Upper lobe of left lung (tissue), 6 donors: ENCODE results near the gene SRGAP3. TPM values are rescaled to one million over a fixed set of nuclear protein-coding genes. Genes with fewer than 3 reads are reported as not detected.

Experiments used
- ATAC-seq, 2 donors: fragments of 200-7000 bp; cut with Tn5 transposase; one replicate each; pipeline ENCODE4 v1.9.1; 2022; ENCODE audit warnings: mild to moderate bottlenecking in 2 of 2, moderate library complexity in 2 of 2; ENCODE audit not compliant: low FRiP score in 2 of 2
- DNase-seq, 2 donors: peaks; one replicate each; pipeline ENCODE4 v3.0.0-alpha.2; 2019 to 2020
- H3K27ac ChIP-seq, 4 donors: fragments of 200-600 bp; sonication (generic); one replicate each; pipeline ENCODE4 v1.5.1; 2016 to 2019
- H3K27me3 ChIP-seq, 4 donors: fragments of 200-600 bp; sonication (generic); one replicate each; pipeline ENCODE4 v1.5.1; 2017 to 2019
- H3K36me3 ChIP-seq, 4 donors: fragments of 200-600 bp; sonication (generic); one replicate each; pipeline ENCODE4 v1.5.1; 2016 to 2019
- H3K4me1 ChIP-seq, 4 donors: fragments of 200-600 bp; sonication (generic); one replicate each; pipeline ENCODE4 v1.5.1; 2018 to 2019
- H3K4me3 ChIP-seq, 4 donors: fragments of 200-600 bp; sonication (generic); one replicate each; pipeline ENCODE4 v1.5.1; 2017 to 2019; ENCODE audit warnings: mild to moderate bottlenecking in 2 of 4, moderate library complexity in 1 of 4
- H3K9me3 ChIP-seq, 4 donors: fragments of 200-600 bp; sonication (generic); one replicate each; pipeline ENCODE4 v1.5.1; 2018 to 2019
- EP300 ChIP-seq, 4 donors: sonication (generic); formaldehyde crosslinking; IDR thresholded peaks; one replicate each; pipeline ENCODE4 v1.5.1; 2017; ENCODE audit warnings: antibody characterized with exemption in 4 of 4, control low read depth in 2 of 4
- POLR2A ChIP-seq, 4 donors: fragments of 450-650 bp; IDR thresholded peaks; one replicate each; pipeline ENCODE4 v1.5.1; 2016 to 2017; ENCODE audit warnings: antibody characterized with exemption in 4 of 4, mild to moderate bottlenecking in 2 of 4
- POLR2AphosphoS5 ChIP-seq, 2 donors: sonication (generic); formaldehyde crosslinking; IDR thresholded peaks; one replicate each; pipeline ENCODE4 v1.5.1; 2017; ENCODE audit warnings: antibody characterized with exemption in 2 of 2
- WGBS, 2 donors: methylation state at CpG; one replicate each; pipeline ENCODE4 v1.1.5; 2017 to 2018; 5-methylcytosine and 5-hydroxymethylcytosine counted together
- total RNA-seq, 6 donors: library from RNA; depleted of rRNA in 4 of 6; stranded (reverse); fragments of >200 nt in 4 of 6; gene quantifications; one replicate each; pipeline versions ENCODE4 v1.1.0 to v1.2.1, GENCODE V29; 2016 to 2021
- TF ChIP-seq, protein P1 (sequence below), 6 experiments: fragments of 450-650 bp in 4 of 6; fragments of 200-600 bp in 2 of 6; sonication (generic) in 2 of 6; IDR thresholded peaks; one replicate each; pipeline ENCODE4 v1.5.1; 2016 to 2019; ENCODE audit warnings: antibody characterized with exemption in 6 of 6
- donor health status: DM: no; HTN: no; CAD: no; lungs with moderate emphysema.
- donor health status: DM: no; HTN: yes; CAD: no; lungs with severe emphysema.

SRGAP3 gene
- total RNA-seq, 6 donors from 2014 or later, result 4.6 to 29.6 (median 11.4) TPM

DNA sequence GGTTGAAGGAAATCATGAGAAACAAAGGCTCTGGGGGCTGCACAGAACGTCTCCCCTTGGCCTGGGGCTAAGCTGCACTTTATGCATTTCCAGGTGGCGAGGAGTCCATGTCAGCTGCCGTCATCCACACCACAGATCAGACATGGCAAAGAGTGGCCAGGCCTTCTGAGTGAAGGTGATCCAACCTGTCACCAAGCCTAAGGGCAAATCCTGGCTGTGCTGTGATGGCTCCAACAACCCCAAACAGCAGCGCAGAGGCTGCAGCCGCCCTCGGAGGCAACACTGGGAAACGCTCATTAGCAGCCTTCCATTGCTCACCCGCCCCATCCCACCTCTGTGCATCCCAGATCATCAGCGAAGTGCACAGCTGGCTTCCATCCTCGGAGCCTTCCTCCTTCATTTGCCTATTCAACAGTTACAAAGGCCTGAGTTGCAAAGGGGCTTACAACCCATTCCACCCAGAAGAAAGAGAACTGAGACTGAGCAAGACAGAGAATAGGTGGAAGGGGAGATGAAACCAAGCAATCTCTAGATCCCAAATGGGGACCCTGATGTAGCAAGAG, 55.7 kb downstream of the SRGAP3 start:
- H3K27ac ChIP-seq, result no peak overlapping the region
- H3K4me1 ChIP-seq, result no peaks in the 10 kb centered on the region
- no peaks in the 10 kb centered on the region for H3K27me3 ChIP-seq
- no peaks in the 10 kb centered on the region for H3K9me3 ChIP-seq
- 69 to 76% methylated on average over 8 to 10 of the region's 10 CpGs for WGBS, 2 donors
- H3K4me3 ChIP-seq, result no peak overlapping the region
- TF ChIP-seq POLR2AphosphoS5 (IDR thresholded peaks at IDR 0.05) (no peak), POLR2A (IDR thresholded peaks at IDR 0.05) (no peak), EP300 (IDR thresholded peaks at IDR 0.05) (no peak)
- TF ChIP-seq, protein P1, sequence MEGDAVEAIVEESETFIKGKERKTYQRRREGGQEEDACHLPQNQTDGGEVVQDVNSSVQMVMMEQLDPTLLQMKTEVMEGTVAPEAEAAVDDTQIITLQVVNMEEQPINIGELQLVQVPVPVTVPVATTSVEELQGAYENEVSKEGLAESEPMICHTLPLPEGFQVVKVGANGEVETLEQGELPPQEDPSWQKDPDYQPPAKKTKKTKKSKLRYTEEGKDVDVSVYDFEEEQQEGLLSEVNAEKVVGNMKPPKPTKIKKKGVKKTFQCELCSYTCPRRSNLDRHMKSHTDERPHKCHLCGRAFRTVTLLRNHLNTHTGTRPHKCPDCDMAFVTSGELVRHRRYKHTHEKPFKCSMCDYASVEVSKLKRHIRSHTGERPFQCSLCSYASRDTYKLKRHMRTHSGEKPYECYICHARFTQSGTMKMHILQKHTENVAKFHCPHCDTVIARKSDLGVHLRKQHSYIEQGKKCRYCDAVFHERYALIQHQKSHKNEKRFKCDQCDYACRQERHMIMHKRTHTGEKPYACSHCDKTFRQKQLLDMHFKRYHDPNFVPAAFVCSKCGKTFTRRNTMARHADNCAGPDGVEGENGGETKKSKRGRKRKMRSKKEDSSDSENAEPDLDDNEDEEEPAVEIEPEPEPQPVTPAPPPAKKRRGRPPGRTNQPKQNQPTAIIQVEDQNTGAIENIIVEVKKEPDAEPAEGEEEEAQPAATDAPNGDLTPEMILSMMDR (IDR thresholded peaks at IDR 0.05), result no peak
- ATAC-seq (no peak), DNase-seq (peak in 1 of 2 donors; percentile 29)
- H3K36me3 ChIP-seq, result no peaks in the 10 kb centered on the region

DNA sequence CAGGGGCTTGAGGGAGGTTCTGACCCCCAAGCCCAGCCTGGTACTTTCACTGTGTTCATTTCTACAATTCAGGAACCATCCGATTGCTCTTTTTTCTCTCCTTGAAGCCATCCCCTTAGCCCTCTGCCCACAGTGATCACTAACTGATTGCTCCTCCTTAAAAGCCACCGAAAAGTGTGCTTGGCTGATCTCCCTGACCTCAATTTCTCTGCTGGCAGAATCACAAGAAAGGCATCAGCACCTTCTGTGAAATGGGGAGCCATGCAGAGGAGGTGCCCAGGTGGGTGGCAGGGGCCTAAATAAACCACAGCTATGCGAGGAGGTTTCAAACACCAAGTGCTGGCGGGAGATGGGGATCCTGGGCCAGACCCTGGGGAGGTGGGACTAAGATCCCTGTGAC, 56.2 kb downstream of the SRGAP3 start:
- no peak overlapping the region for H3K4me3 ChIP-seq
- H3K36me3 ChIP-seq, result no peaks in the 10 kb centered on the region
- H3K9me3 ChIP-seq, result no peaks in the 10 kb centered on the region
- H3K27ac ChIP-seq, result no peak overlapping the region
- WGBS, 2 donors, result 82 to 85% methylated on average over 4 of the region's 4 CpGs
- DNase-seq, result no peak
- ATAC-seq, result no peak
- H3K27me3 ChIP-seq, result no peaks in the 10 kb centered on the region
- TF ChIP-seq, protein P1 (IDR thresholded peaks at IDR 0.05), result no peak
- TF ChIP-seq POLR2AphosphoS5 (IDR thresholded peaks at IDR 0.05), result no peak
- TF ChIP-seq POLR2A (IDR thresholded peaks at IDR 0.05), result no peak
- TF ChIP-seq EP300 (IDR thresholded peaks at IDR 0.05), result no peak
- no peaks in the 10 kb centered on the region for H3K4me1 ChIP-seq

- TF ChIP-seq, protein P1 (IDR thresholded peaks at IDR 0.05), result no peak
- TF ChIP-seq EP300 (IDR thresholded peaks at IDR 0.05) (no peak), POLR2A (IDR thresholded peaks at IDR 0.05) (no peak), POLR2AphosphoS5 (IDR thresholded peaks at IDR 0.05) (no peak)
- Histone ChIP-seq H3K27me3 (no peaks in the 10 kb centered on the region), H3K4me1 (no peaks in the 10 kb centered on the region), H3K9me3 (no peaks in the 10 kb centered on the region), H3K27ac (no peak overlapping the region), H3K36me3 (no peaks in the 10 kb centered on the region), H3K4me3 (no peak overlapping the region)
- DNase-seq (no peak), ATAC-seq (no peak)
- WGBS, 2 donors, result 81 to 85% methylated on average over 9 of the region's 9 CpGs
These were observed 57.0 kb downstream of the SRGAP3 start for GRCh38 chr3:9192248-9193025.

- TF ChIP-seq POLR2A (IDR thresholded peaks at IDR 0.05), result no peak
- no peak for TF ChIP-seq POLR2AphosphoS5 (IDR thresholded peaks at IDR 0.05)
- TF ChIP-seq, protein P1 (IDR thresholded peaks at IDR 0.05), result no peak
- TF ChIP-seq EP300 (IDR thresholded peaks at IDR 0.05), result no peak
- Histone ChIP-seq H3K27ac (no peak overlapping the region), H3K27me3 (no peaks in the 10 kb centered on the region), H3K4me3 (no peak overlapping the region), H3K36me3 (no peaks in the 10 kb centered on the region), H3K4me1 (no peaks in the 10 kb centered on the region), H3K9me3 (no peaks in the 10 kb centered on the region)
- no peak for ATAC-seq
- WGBS, 2 donors, result 87 to 88% methylated on average over 8 of the region's 8 CpGs
- no peak for DNase-seq
These were observed 59.2 kb downstream of the SRGAP3 start for GRCh38 chr3:9190276-9190675.
